ENCODE measurements around the gene MRPS12. TPM values are rescaled to one million over a fixed set of nuclear protein-coding genes. Genes with fewer than 3 reads are reported as not detected.
"Not testable (repeated sequence)": the region's sequence is repeated elsewhere in the genome, so short reads cannot be mapped to it uniquely, and the experiment has no call there.

Gene MRPS12
- total RNA-seq, 1 donor, result 24.6 TPM

DNA sequence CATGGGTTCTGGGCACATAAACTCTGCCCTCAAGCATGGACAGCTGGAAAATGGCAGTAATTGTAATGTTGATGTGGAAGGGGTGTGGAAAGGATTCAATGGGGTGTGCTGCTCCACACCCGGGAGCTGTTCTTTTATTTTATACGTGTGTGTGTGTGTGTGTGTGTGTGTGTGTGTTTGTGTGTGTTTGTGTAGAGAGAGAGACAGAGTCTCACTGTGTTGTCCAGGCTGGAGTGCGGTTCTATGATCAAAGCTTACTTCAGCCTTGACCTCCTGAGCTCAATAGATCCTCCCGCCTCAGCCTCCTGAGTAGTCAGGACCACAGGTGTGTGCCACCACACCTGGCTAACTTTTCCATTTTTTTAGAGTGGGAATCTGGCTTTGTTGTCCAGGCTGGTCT, 2.8 kb downstream of the MRPS12 start:
- no peak overlapping the region for H3K4me3 ChIP-seq (ENCODE audit: low read depth, low read length)
- no peak for DNase-seq (ENCODE audit: low read depth)
- no peak for TF ChIP-seq CTCF (IDR thresholded peaks at IDR 0.05; ENCODE audit: insufficient read depth, low read depth, low read length)

DNA sequence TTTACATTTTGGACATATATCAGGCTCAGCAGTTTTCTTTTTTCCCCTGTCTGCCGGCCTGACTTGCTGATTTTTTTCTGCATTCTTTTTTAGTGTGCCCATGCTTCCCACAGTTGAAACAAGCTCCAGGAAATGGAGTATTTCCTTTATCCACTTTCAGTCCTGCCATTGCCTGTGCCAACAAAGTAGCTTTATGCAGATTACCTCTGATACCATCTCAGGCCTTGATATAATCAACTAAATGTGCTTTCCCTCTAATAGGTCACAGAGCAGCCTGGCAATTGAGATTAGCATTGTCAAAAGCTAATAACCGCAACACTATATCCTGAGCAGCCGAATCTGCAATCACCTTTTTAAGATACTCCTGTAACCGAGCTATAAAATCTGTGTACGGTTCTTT, 9.2 kb downstream of the MRPS12 start:
- H3K4me3 ChIP-seq (ENCODE audit: low read depth, low read length), result no peak overlapping the region
- DNase-seq (ENCODE audit: low read depth), result no peak
- no peak for TF ChIP-seq CTCF (IDR thresholded peaks at IDR 0.05; ENCODE audit: insufficient read depth, low read depth, low read length)

- H3K4me3 ChIP-seq (ENCODE audit: low read depth, low read length); DNase-seq (ENCODE audit: low read depth): not testable (repeated sequence)
Observed at GRCh38 chr19:38941466-38941865, 10.7 kb downstream of the MRPS12 start.

DNA sequence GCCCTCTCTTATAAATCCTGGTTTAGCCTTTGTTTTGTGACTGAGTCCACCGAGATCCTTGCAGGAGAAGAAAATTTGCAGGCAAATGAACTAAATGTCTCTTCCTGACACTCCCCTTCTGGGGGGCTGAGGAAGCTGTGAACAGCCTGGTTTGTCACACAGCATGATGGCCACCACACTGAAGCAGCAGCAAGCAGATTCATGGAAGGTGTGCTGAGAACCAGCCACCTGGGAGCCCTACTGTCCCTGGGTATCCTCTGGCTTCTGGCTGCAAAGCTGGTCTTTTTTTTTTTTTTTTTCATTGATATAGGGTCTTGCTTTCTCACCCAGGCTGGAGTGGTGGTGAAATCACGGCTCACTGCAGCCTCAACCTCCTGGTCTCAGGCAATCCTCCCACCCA, 11.2 kb downstream of the MRPS12 start:
- H3K4me3 ChIP-seq (ENCODE audit: low read depth, low read length), result no peak overlapping the region
- no peak for DNase-seq (ENCODE audit: low read depth)
- no peak for TF ChIP-seq CTCF (IDR thresholded peaks at IDR 0.05; ENCODE audit: insufficient read depth, low read depth, low read length)

GRCh38 chr19:38942471-38943181, 11.9 kb downstream of the MRPS12 start:
- DNase-seq (ENCODE audit: low read depth), result no peak
- TF ChIP-seq CTCF (IDR thresholded peaks at IDR 0.05; ENCODE audit: insufficient read depth, low read depth, low read length), result no peak
- H3K4me3 ChIP-seq (ENCODE audit: low read depth, low read length), result no peak overlapping the region

DNA sequence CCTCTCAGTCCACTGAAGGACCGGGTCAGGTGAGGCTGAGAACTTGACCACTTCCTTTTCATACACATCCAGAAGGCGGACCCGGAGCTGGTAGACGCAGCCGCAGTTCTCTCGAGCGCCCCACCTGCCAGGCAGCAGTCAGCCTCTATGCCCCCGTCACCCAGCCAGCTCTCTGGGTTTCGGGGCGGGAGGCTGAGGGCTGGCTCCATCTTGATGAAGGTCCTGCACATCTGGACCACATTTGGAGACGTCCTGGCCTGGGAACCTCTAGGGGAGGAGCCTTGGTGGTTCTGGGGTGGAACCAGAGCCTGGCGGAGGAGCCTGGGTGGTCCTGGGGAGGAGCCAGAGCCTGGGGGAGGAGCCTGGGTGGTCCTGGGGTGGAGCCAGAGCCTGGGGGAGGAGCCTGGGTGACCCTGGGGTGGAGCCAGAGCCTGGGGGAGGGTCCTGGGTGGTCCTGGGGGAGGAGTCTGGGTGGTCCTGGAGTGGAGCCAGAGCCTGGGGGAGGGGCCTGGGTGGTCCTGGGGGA, 14.3 kb downstream of the MRPS12 start:
- DNase-seq (ENCODE audit: low read depth), result no peak
- no peak for TF ChIP-seq CTCF (IDR thresholded peaks at IDR 0.05; ENCODE audit: insufficient read depth, low read depth, low read length)
- no peak overlapping the region for H3K4me3 ChIP-seq (ENCODE audit: low read depth, low read length)

DNA sequence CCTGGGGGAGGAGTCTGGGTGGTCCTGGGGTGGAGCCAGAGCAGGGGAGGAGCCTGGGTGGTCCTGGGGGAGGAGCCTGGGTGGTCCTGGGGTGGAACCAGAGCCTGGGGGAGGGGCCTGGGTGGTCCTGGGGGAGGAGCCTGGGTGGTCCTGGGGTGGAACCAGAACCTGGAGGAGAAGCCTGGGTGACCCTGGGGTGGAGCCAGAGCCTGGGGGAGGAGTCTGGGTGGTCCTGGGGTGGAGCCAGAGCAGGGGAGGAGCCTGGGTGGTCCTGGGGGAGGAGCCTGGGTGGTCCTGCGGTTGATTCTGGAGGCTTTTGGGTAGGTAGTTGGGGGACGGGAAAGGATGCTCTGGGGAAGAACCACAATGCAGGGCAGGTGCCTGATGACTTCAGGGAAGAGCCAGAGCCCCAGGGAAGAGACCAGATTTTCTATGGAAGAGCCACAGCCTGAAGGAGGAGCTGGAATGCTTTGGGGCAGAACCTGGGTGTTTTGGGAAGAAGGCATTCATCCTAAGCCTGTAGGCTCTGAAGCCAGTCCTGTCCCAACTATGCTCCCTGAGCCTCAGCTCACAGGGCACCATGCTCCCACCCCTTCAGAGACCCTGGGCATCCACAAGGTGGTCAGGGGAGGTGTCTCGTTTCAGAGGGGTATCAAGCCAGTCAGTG, 15.0 kb downstream of the MRPS12 start:
- no peak overlapping the region for H3K4me3 ChIP-seq (ENCODE audit: low read depth, low read length)
- DNase-seq (ENCODE audit: low read depth), result no peak
- TF ChIP-seq CTCF (IDR thresholded peaks at IDR 0.05; ENCODE audit: insufficient read depth, low read depth, low read length), result no peak
